Loucy (cell line): Measurements from ENCODE around the gene IRF1.

ENCODE experiments used
- CTCF ChIP-seq: fragments of 200-600 bp; sonication (generic); conservative IDR thresholded peaks from 2 replicates; pipeline ENCODE4 v1.5.1; 2014; ENCODE audit warnings: mild to moderate bottlenecking, antibody characterized with exemption, low read length
- EZH2phosphoT487 ChIP-seq: fragments of 200-600 bp; IDR thresholded peaks from 2 replicates; pipeline ENCODE4 v1.6.1; 2018; ENCODE audit warnings: antibody characterized with exemption, mild to moderate bottlenecking, moderate library complexity, borderline replicate concordance

GRCh38 chr5:132500244-132500930, 9.8 kb upstream of the IRF1 start:
- TF ChIP-seq CTCF (no peak), EZH2phosphoT487 (no peak)
